CD4-positive, alpha-beta T cell (primary cell): ENCODE measurements around the gene SH3RF3. TPM values are rescaled to one million over a fixed set of nuclear protein-coding genes. Genes with fewer than 3 reads are reported as not detected.

ENCODE experiments used
- ATAC-seq: fragments of 200-7000 bp; cut with Tn5 transposase; one replicate; pipeline ENCODE4 v1.10.0; 2022; ENCODE audit warnings: mild to moderate bottlenecking; ENCODE audit not compliant: poor library complexity
- CTCF ChIA-PET: fragments of 350-600 bp; sonication (Branson Sonifier 250); formaldehyde crosslinking; loops from one replicate; lab custom pipeline; 2021; ENCODE audit warnings: antibody characterized with exemption, inconsistent platforms; lab: Charles Lee
- POLR2A ChIA-PET: fragments of 350-600 bp; sonication (Branson Sonifier 250); formaldehyde crosslinking; loops from one replicate; lab custom pipeline; 2021; ENCODE audit warnings: antibody characterized with exemption, inconsistent platforms; lab: Charles Lee
- DNase-seq, 14 experiments: peaks; one replicate each; pipeline ENCODE4 v3.0.0-alpha.2; 2013 to 2020; ENCODE audit warnings: mixed read lengths in 2 of 14
- H3K27ac ChIP-seq, 2 donors: one replicate each; pipeline versions ENCODE4 v1.5.1 to v1.7.0; 2013; ENCODE audit warnings: low read length in 2 of 2, low read depth in 1 of 2, mild to moderate bottlenecking in 1 of 2
- H3K27me3 ChIP-seq, 2 experiments: 1 replicate in 1 of 2; 2 replicates in 1 of 2; pipeline versions ENCODE4 v1.6.1 to v1.7.0; 2013; ENCODE audit warnings: low read length in 2 of 2, control low read depth in 1 of 2, mild to moderate bottlenecking in 1 of 2, moderate library complexity in 1 of 2; ENCODE audit not compliant: insufficient read depth in 2 of 2, control insufficient read depth in 1 of 2
- H3K36me3 ChIP-seq: one replicate; pipeline ENCODE4 v1.6.1; 2013; ENCODE audit warnings: low read length, control low read depth; ENCODE audit not compliant: insufficient read depth
- H3K4me1 ChIP-seq: one replicate; pipeline ENCODE4 v1.6.1; 2013; ENCODE audit warnings: low read length, control low read depth; ENCODE audit not compliant: insufficient read depth
- H3K4me3 ChIP-seq: one replicate; pipeline ENCODE4 v1.5.1; 2013; ENCODE audit warnings: mild to moderate bottlenecking, low read length, moderate library complexity
- H3K9me3 ChIP-seq, 2 experiments: 1 replicate in 1 of 2; 2 replicates in 1 of 2; pipeline versions ENCODE4 v1.6.1 to v1.7.0; 2013; ENCODE audit warnings: low read length in 2 of 2, mild to moderate bottlenecking in 2 of 2, control low read depth in 1 of 2, moderate library complexity in 1 of 2; ENCODE audit not compliant: control insufficient read depth in 1 of 2, insufficient read depth in 1 of 2
- H3K27ac Mint-ChIP-seq: one replicate; pipeline ENCODE4 v1.8.0; 2020; ENCODE audit warnings: mixed read lengths
- H3K27me3 Mint-ChIP-seq: one replicate; pipeline ENCODE4 v1.8.0; 2021; ENCODE audit warnings: mixed read lengths
- H3K36me3 Mint-ChIP-seq: one replicate; pipeline ENCODE4 v1.8.0; 2021; ENCODE audit warnings: low read depth, mixed read lengths
- H3K4me1 Mint-ChIP-seq: one replicate; pipeline ENCODE4 v1.8.0; 2021; ENCODE audit warnings: low read depth, mixed read lengths
- H3K4me3 Mint-ChIP-seq: one replicate; pipeline ENCODE4 v1.8.0; 2020; ENCODE audit warnings: mild to moderate bottlenecking, mixed read lengths
- H3K9me3 Mint-ChIP-seq: one replicate; pipeline ENCODE4 v1.8.0; 2020; ENCODE audit warnings: mixed read lengths
- CTCF ChIP-seq: fragments of 200-600 bp; IDR thresholded peaks from one replicate; pipeline ENCODE4 v1.8.0; 2022; ENCODE audit warnings: antibody characterized with exemption, mild to moderate bottlenecking
- intact Hi-C, 2 experiments: fragments of 100-400 bp; cut with DNase I in 1 of 2; cut with micrococcal nuclease in 1 of 2; formaldehyde crosslinking; loops; one replicate each; pipeline versions ENCODE4 v1.15.1 to v1.9.0; 2023 to 2025; cut with DNase I, micrococcal nuclease
- total RNA-seq, 174 experiments: library from RNA in 2 of 174; stranded (reverse) in 2 of 174; gene quantifications; one replicate each; pipeline ENCODE4 v1.2.3 and lab custom pipeline; 2021 to 2026

Gene SH3RF3
- total RNA-seq, 2 experiments from 2014 or later = 5.2 to 5.9 TPM

GRCh38 chr2:109247340-109247739, 118.3 kb downstream of the SH3RF3 start:
- no peaks in the 10 kb centered on the region for H3K36me3 Mint-ChIP-seq
- POLR2A ChIA-PET = no interaction called here
- H3K9me3 ChIP-seq = no peaks in the 10 kb centered on the region
- H3K4me3 ChIP-seq = no peak overlapping the region
- intact Hi-C loops = no loop called here
- H3K4me1 ChIP-seq = no peaks in the 10 kb centered on the region
- no peaks in the 10 kb centered on the region for H3K9me3 Mint-ChIP-seq
- TF ChIP-seq CTCF = no peak
- H3K27ac Mint-ChIP-seq = no peak overlapping the region
- no peak overlapping the region for H3K4me3 Mint-ChIP-seq
- H3K27me3 Mint-ChIP-seq = no peaks in the 10 kb centered on the region
- DNase-seq (no peak), ATAC-seq (no peak)
- no peaks in the 10 kb centered on the region for H3K4me1 Mint-ChIP-seq
- H3K36me3 ChIP-seq = no peaks in the 10 kb centered on the region
- H3K27ac ChIP-seq = no peak overlapping the region
- CTCF ChIA-PET = no interaction called here
- H3K27me3 ChIP-seq = peaks cover 0 to 2% of the 10 kb centered on the region in 2 experiments

- ChIA-PET CTCF (no interaction called here), POLR2A (no interaction called here)
- H3K27ac ChIP-seq = no peak overlapping the region
- ATAC-seq (no peak), DNase-seq (no peak)
- Mint-ChIP-seq H3K9me3 (no peaks in the 10 kb centered on the region), H3K4me3 (no peak overlapping the region), H3K4me1 (no peaks in the 10 kb centered on the region), H3K27me3 (no peaks in the 10 kb centered on the region), H3K27ac (no peak overlapping the region), H3K36me3 (no peaks in the 10 kb centered on the region)
- intact Hi-C loops = no loop called here
- no peak for TF ChIP-seq CTCF
- no peaks in the 10 kb centered on the region for H3K4me1 ChIP-seq
- H3K4me3 ChIP-seq = no peak overlapping the region
- no peaks in the 10 kb centered on the region for H3K9me3 ChIP-seq
- H3K27me3 ChIP-seq = peaks cover 0 to 2% of the 10 kb centered on the region in 2 experiments
- H3K36me3 ChIP-seq = no peaks in the 10 kb centered on the region
Observed at GRCh38 chr2:109247812-109248211, 118.8 kb downstream of the SH3RF3 start.

GRCh38 chr2:109248590-109248989, 119.6 kb downstream of the SH3RF3 start:
- DNase-seq (no peak), ATAC-seq (no peak)
- Mint-ChIP-seq H3K4me1 (no peaks in the 10 kb centered on the region), H3K27me3 (no peaks in the 10 kb centered on the region), H3K36me3 (no peaks in the 10 kb centered on the region), H3K9me3 (no peaks in the 10 kb centered on the region), H3K27ac (no peak overlapping the region), H3K4me3 (no peak overlapping the region)
- Histone ChIP-seq H3K4me3 (no peak overlapping the region), H3K27ac (no peak overlapping the region), H3K4me1 (no peaks in the 10 kb centered on the region), H3K36me3 (no peaks in the 10 kb centered on the region), H3K9me3 (no peaks in the 10 kb centered on the region), H3K27me3 (peaks cover 0 to 2% of the 10 kb centered on the region in 2 experiments)
- ChIA-PET POLR2A (no interaction called here), CTCF (no interaction called here)
- intact Hi-C loops = no loop called here
- TF ChIP-seq CTCF = no peak
